Glomerular visceral epithelial cell (primary cell): ENCODE data around the gene MARCHF10.

Experiments used
- DNase-seq: peaks from one replicate; pipeline ENCODE4 v3.0.0-alpha.2; 2016; ENCODE audit errors: extremely low spot score

MARCHF10 gene

DNA sequence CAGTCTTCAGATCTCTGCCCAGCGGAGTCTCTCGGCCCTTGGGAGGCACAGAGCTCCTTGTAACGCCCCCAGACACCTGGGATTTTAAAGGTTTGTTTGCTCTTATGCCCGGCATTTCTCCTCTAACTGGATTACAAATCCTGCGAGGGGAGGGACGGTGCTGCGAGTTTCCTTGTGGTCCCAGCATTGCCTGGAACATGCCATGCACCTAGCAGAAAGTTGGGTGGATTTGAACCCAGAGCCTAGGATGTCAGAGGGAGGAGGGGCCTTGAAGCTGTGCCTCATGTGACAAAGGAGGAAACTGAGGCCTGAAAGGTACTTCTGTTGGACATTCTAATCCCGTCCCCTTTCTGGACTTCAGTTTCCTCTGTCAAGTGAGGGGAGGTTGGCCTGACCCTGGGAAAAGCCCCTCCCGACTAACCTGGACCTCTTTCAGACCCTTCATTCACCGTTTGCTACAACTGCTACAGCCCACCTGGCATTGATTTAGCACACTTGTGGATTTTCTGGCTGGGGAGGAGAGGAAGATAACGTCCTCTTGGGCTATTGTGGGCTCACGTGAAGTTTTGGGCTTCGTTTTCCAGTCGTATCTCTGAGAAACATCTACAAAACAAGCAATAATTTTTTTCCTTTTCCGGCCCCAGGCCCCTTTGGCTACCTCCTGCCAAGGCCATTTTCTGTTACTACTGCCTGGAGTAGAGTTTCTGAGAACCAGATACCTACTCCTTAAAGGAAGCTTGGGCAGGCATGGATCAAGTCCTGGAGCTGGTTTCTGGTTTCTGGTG lies 149.8 kb downstream of the MARCHF10 start:
- no peak for DNase-seq

GRCh38 chr17:62657690-62658089 lies 150.4 kb downstream of the MARCHF10 start:
- no peak for DNase-seq

DNA sequence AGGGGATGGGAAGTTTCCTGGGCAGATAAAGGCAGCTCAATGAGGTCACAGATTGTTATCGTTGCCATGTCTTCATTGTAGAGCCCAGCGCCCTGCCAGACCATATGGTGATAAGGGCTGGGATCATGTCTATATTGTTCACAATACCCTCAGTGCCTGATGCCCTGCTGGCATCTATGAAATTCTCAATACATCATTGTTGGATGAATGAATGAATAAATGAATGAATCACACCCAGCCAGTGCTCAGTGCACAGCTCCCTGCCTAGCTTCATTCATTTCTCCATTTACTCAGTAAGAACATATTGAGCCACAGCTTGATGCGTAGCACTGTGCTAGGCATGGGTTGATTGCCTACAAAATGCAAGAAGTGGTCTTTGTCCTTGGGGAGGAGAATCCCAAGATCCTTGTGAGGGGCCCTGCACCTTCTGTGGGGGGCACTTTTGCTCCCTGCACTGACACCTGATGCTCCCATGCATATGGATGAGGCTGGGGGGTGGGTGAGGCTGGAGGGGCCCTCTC lies 150.9 kb downstream of the MARCHF10 start:
- DNase-seq: no peak

GRCh38 chr17:62656446-62656845 lies 151.7 kb downstream of the MARCHF10 start:
- no peak for DNase-seq

- no peak for DNase-seq
These were observed 152.5 kb downstream of the MARCHF10 start for GRCh38 chr17:62655656-62656055.

GRCh38 chr17:62653826-62654761 lies 154.0 kb downstream of the MARCHF10 start:
- no peak for DNase-seq

DNA sequence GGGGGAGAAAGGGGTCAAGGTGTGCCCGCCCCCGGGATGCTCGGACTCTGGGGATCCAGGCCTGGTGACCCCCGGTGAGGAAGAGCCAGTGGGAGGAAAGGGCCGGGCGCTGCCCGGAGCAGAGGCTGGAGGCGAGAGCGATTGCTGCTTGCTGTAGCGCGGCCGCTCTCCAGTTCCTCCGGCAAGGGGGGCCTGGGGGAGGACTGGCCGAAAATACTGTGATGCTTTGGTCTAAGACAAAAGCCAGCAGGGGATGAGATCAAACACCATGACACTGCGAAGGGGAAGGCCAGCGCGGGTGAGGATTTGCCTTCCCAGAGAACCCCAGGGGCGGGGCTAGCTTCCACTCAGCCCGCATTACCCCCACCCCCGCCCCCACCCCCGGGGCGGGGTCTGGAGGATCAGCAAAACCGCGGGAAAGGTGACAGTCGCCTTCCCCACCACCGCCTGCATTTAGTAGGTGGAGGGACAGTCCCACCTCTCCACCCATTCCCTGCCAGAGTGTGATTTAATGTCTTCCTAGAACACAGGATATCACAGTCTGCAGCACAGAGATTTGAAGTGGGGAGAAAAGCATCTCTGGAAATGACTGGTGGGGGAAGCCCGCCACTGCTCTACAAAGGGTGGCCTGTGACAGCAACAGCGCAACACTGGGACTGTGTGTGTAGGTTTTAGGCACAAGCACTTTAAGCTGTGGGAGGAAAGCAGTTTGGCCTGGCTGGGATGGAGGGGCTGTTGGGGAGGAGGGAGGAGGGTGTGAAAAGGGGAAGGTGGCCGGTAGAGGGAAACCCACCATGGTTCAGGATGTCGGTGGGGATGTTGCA lies 154.9 kb downstream of the MARCHF10 start:
- DNase-seq: peak; percentile 78

- peak; percentile 87 for DNase-seq
These were observed 155.7 kb downstream of the MARCHF10 start for GRCh38 chr17:62652251-62653001.
